Left lung (tissue), 10 donors: ENCODE measurements around the gene SHQ1. TPM values are rescaled to one million over a fixed set of nuclear protein-coding genes. Genes with fewer than 3 reads are reported as not detected.

Source experiments
- ATAC-seq: fragments of 200-7000 bp; cut with Tn5 transposase; one replicate; pipeline ENCODE4 v1.9.1; 2020; ENCODE audit warnings: moderate library complexity
- DNase-seq, 4 donors: peaks; one replicate each; pipeline ENCODE4 v3.0.0-alpha.2; 2013 to 2020
- H3K27ac ChIP-seq, 2 donors: fragments of 200-600 bp; sonication (generic) in 1 of 2; one replicate each; pipeline versions ENCODE4 v1.5.0 to v1.8.0; 2020 to 2021
- H3K27me3 ChIP-seq, 2 donors: fragments of 200-600 bp; sonication (generic) in 1 of 2; one replicate each; pipeline versions ENCODE4 v1.5.0 to v1.8.0; 2020 to 2021
- H3K36me3 ChIP-seq, 2 donors: fragments of 200-600 bp; sonication (generic) in 1 of 2; one replicate each; pipeline versions ENCODE4 v1.5.0 to v1.8.0; 2020 to 2021
- H3K4me1 ChIP-seq, 2 donors: fragments of 200-600 bp; one replicate each; pipeline ENCODE4 v1.8.0; 2021
- H3K4me3 ChIP-seq, 2 donors: fragments of 200-600 bp; sonication (generic) in 1 of 2; one replicate each; pipeline versions ENCODE4 v1.5.0 to v1.8.0; 2020 to 2021; ENCODE audit warnings: mild to moderate bottlenecking in 1 of 2
- H3K9me3 ChIP-seq, 2 donors: fragments of 200-600 bp; sonication (generic) in 1 of 2; one replicate each; pipeline versions ENCODE4 v1.5.0 to v1.8.0; 2020 to 2021
- intact Hi-C, 2 donors: fragments of 100-400 bp; cut with DNase I; formaldehyde crosslinking; loops; one replicate each; pipeline versions ENCODE4 v1.11.2 to v1.14.2; 2022
- polyA plus RNA-seq, 6 donors: library from polyadenylated mRNA; unstranded; fragments of 120-200 nt; gene quantifications; one replicate each; pipeline ENCODE4 v1.2.1, GENCODE V29; 2013; ENCODE audit not compliant: insufficient read length in 6 of 6
- total RNA-seq, 2 donors: library from RNA; stranded (reverse); fragmentation: NEBNext Ultra II Directional; extraction: Animal tissue kit (Norgen Biotek cat#: 25700); gene quantifications; one replicate each; pipeline ENCODE4 v1.2.1, GENCODE V29; 2021
- TF ChIP-seq, protein P1 (sequence below), 2 donors: fragments of 200-600 bp; sonication (generic) in 1 of 2; IDR thresholded peaks; one replicate each; pipeline versions ENCODE4 v1.5.0 to v1.8.0; 2021; ENCODE audit warnings: antibody characterized with exemption in 2 of 2
- donor health status: DM: no; HTN: yes; CAD: no.
- donor health status: DM: no; HTN: no; CAD: no.

Gene SHQ1
- total and polyA plus RNA-seq, 8 donors, result 18.3 to 25.7 (median 21.1) TPM

DNA sequence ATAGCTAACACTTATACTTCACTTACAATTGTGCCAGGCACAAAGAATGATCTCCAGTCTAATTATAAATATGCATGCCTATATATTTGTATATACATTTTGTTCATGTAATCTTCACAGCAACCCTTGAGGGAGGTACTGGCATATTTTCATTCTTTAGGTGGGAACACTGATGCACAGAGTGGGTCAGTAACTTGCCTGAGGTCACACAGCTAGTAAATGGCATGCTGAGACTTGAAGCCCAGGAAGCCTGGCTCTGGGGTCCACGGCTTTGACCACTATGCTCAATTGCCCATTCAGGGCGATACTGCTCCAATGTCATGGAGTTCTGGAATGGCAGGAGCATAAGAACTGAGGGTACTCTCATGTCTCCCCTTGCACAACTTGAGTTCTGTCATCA is 139.8 kb downstream of the SHQ1 start:
- DNase-seq, result no peak
- no peaks in the 10 kb centered on the region for H3K36me3 ChIP-seq
- H3K4me1 ChIP-seq, result no peaks in the 10 kb centered on the region
- intact Hi-C loops, result no loop called here
- no peaks in the 10 kb centered on the region for H3K9me3 ChIP-seq
- H3K27me3 ChIP-seq, result no peaks in the 10 kb centered on the region
- ATAC-seq, result no peak
- TF ChIP-seq, protein P1, sequence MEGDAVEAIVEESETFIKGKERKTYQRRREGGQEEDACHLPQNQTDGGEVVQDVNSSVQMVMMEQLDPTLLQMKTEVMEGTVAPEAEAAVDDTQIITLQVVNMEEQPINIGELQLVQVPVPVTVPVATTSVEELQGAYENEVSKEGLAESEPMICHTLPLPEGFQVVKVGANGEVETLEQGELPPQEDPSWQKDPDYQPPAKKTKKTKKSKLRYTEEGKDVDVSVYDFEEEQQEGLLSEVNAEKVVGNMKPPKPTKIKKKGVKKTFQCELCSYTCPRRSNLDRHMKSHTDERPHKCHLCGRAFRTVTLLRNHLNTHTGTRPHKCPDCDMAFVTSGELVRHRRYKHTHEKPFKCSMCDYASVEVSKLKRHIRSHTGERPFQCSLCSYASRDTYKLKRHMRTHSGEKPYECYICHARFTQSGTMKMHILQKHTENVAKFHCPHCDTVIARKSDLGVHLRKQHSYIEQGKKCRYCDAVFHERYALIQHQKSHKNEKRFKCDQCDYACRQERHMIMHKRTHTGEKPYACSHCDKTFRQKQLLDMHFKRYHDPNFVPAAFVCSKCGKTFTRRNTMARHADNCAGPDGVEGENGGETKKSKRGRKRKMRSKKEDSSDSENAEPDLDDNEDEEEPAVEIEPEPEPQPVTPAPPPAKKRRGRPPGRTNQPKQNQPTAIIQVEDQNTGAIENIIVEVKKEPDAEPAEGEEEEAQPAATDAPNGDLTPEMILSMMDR (IDR thresholded peaks at IDR 0.05), result no peak
- H3K4me3 ChIP-seq, result no peak overlapping the region
- no peak overlapping the region for H3K27ac ChIP-seq

DNA sequence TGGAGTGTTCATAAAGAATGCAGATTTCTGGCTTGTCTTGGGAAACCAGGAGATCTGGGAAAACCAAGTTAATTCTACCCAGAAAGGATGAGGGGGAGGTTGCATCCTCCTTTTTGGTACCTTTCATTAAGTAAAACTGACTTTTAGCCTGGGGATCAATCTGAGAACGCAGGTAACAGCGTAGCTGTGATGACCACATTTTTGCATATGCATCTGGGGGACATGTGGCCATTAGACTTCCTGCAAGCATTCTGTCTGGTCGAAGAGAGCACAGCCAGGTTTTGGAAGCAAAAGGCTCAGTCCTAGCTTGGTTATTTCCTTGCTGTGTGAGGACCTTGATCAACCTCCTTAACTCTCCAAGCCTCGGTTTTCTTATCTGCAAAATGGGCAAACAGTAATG is 145.2 kb downstream of the SHQ1 start:
- Histone ChIP-seq H3K27ac (no peak overlapping the region), H3K4me1 (no peaks in the 10 kb centered on the region), H3K27me3 (no peaks in the 10 kb centered on the region), H3K4me3 (no peak overlapping the region), H3K36me3 (no peaks in the 10 kb centered on the region), H3K9me3 (no peaks in the 10 kb centered on the region)
- ATAC-seq (no peak), DNase-seq (no peak)
- intact Hi-C loops, result no loop called here
- TF ChIP-seq, protein P1 (IDR thresholded peaks at IDR 0.05), result no peak

DNA sequence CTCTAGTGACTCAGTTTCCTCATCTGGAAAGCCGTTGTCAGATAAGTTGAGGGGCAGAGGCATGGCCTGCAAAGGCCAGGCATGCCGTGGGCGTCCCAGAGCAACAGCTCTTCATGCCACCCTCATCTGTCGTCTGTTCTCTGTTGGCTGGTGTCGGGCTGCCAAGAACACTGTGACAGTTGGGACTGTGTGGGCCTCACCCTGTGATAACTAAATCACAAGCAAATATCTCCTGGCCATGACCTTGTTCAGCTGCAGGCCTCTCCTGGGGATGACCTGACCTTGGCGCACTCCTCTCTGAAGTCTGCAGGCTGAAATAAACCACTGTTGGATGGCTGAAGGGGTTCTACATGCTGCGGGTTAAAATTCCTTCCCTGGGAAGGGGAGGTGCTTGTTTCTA is 145.9 kb downstream of the SHQ1 start:
- Histone ChIP-seq H3K36me3 (no peaks in the 10 kb centered on the region), H3K4me3 (no peak overlapping the region), H3K4me1 (no peaks in the 10 kb centered on the region), H3K27ac (no peak overlapping the region), H3K9me3 (no peaks in the 10 kb centered on the region), H3K27me3 (no peaks in the 10 kb centered on the region)
- ATAC-seq (no peak), DNase-seq (no peak)
- intact Hi-C loops, result no loop called here
- TF ChIP-seq, protein P1 (IDR thresholded peaks at IDR 0.05), result no peak

DNA sequence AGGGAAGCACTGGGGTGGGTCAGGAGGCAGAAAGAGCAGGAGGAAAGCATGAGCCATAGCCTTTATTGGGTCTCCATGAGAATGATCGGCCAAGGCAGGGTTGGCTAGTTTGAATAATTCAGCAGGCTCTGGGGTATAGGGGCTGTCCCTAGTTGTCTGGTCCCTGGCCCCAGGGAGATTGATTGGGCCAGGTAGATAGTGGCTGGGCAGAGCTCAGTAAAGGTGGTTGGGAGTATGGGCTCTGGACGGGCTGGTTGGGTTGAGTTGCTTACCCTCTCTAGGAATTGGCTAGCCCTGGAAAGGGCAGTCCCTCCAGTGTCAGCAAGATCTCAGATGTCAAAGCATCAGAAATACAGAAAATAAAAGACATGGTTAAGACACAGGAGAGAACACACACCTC is 148.1 kb downstream of the SHQ1 start:
- DNase-seq, result no peak
- no peak for ATAC-seq
- Histone ChIP-seq H3K9me3 (no peaks in the 10 kb centered on the region), H3K27ac (no peak overlapping the region), H3K4me1 (no peaks in the 10 kb centered on the region), H3K27me3 (no peaks in the 10 kb centered on the region), H3K4me3 (no peak overlapping the region), H3K36me3 (no peaks in the 10 kb centered on the region)
- TF ChIP-seq, protein P1 (IDR thresholded peaks at IDR 0.05), result no peak
- intact Hi-C loops, result no loop called here

DNA sequence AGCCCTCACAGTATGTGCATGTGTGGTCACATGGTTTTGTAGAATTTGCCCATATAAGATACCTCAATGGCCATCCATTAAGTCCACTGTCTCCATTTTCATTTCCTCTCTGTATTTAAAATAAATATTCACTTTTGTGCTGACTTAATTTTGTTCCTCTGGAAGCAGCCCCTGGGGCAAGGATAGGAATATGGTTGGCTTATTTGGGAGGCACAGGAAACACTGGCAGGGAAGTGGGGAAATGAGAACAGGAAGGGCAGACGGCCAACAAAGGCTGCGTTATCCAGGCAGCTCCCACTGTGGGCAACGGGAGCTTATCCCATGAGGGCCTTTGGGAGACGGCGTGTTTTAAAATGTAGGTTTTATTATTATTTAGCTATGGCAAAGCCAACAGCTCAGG is 148.6 kb downstream of the SHQ1 start:
- no peak for DNase-seq
- intact Hi-C loops, result no loop called here
- no peak overlapping the region for H3K27ac ChIP-seq

More for the DNA sequence above, 148.6 kb downstream of the SHQ1 start:
- H3K36me3 ChIP-seq, result no peaks in the 10 kb centered on the region
- no peaks in the 10 kb centered on the region for H3K9me3 ChIP-seq
- no peaks in the 10 kb centered on the region for H3K27me3 ChIP-seq
- H3K4me3 ChIP-seq, result no peak overlapping the region
- no peak for ATAC-seq
- TF ChIP-seq, protein P1 (IDR thresholded peaks at IDR 0.05), result no peak
- no peaks in the 10 kb centered on the region for H3K4me1 ChIP-seq

Other genes with a start within 250 kb of the SHQ1 start
- gene GXYLT2, start 39.6 kb upstream of the SHQ1 start, total RNA-seq, result 10 to 100 TPM; 12.4 to 27.9 TPM
- gene GXYLT2, start 39.6 kb upstream of the SHQ1 start, polyA plus RNA-seq, result 10 to 100 TPM; 15.8 to 18.9 (median 16.7) TPM
- 10 to 100 TPM; 71.5 to 73.0 TPM for gene PPP4R2, start 148.4 kb upstream of the SHQ1 start, total RNA-seq
- 10 to 100 TPM; 81.0 to 91.7 (median 88.3) TPM for gene PPP4R2, start 148.4 kb upstream of the SHQ1 start, polyA plus RNA-seq
- 1 to 10 TPM; 3.7 to 4.0 TPM for gene EBLN2, start 213.2 kb upstream of the SHQ1 start, total RNA-seq
- gene EBLN2, start 213.2 kb upstream of the SHQ1 start, polyA plus RNA-seq, result 10 to 100 TPM in 1 of 6 donors, 1 to 10 TPM in 5; 6.4 to 10.2 (median 9.5) TPM